ENCODE results near the gene GDAP1L1.

Gene GDAP1L1

GRCh38 chr20:44247131-44247571 is at the start of gene GDAP1L1:
Gene GDAP1L1, plus strand, starts transcription at chr20:44247308. Its CDS starts 27 bp downstream, at chr20:44247335.
- no peak for FAIRE-seq
- no peak for DNase-seq (ENCODE audit: low spot score)

- no peak for DNase-seq (ENCODE audit: low spot score)
- FAIRE-seq: no peak
These were observed 48.2 kb upstream of the GDAP1L1 start for GRCh38 chr20:44198872-44199271.

- FAIRE-seq: no peak
- DNase-seq (ENCODE audit: low spot score): no peak
These were observed 47.2 kb upstream of the GDAP1L1 start for GRCh38 chr20:44199877-44200276.

- FAIRE-seq: no peak
- DNase-seq (ENCODE audit: low spot score): no peak
These were observed 46.7 kb upstream of the GDAP1L1 start for GRCh38 chr20:44200371-44200770.

- DNase-seq (ENCODE audit: low spot score) (no peak), FAIRE-seq (no peak)
These were observed 46.1 kb upstream of the GDAP1L1 start for GRCh38 chr20:44200983-44201382.

DNA sequence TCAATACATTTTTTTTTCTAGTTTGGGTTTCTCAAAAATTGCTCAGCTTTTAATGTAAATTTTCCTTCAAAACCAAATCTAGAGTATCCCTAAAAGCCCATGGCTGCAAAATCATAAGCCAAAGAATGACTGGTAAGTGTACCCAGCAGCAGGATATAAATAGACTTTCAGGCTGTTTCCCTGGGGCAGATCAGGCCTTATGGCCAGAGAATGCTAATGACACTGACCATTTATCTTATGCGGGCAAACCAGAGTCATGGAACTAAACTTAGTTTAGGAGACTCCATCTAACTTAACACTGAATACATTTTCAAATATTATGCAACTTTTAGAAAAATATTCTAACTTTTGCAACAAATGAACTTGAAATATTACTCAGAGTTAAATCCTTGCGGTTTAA is 43.9 kb upstream of the GDAP1L1 start:
- FAIRE-seq (no peak), DNase-seq (ENCODE audit: low spot score) (no peak)

GRCh38 chr20:44204156-44204831 is 42.8 kb upstream of the GDAP1L1 start:
- DNase-seq (ENCODE audit: low spot score): peak; percentile 93
- peak; percentile 98 for FAIRE-seq

DNA sequence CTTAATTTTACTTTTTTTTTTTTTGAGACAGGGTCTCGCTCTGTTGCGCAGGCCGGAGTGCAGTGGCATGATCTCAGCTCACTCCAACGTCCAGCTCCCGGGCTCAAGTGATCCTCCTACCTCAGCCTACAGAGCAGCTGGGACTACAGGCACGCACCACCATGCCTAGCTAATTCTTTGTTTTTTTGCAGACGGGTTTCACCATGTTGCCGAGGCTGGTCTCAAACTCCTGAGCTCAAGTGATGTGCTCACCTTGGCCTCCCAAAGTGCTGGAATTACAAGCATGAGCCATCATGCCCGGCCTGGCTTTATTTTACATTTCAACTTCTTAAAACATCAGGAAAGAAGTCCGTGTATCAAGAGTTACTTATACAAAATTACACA is 42.3 kb upstream of the GDAP1L1 start:
- DNase-seq (ENCODE audit: low spot score): no peak
- no peak for FAIRE-seq

DNA sequence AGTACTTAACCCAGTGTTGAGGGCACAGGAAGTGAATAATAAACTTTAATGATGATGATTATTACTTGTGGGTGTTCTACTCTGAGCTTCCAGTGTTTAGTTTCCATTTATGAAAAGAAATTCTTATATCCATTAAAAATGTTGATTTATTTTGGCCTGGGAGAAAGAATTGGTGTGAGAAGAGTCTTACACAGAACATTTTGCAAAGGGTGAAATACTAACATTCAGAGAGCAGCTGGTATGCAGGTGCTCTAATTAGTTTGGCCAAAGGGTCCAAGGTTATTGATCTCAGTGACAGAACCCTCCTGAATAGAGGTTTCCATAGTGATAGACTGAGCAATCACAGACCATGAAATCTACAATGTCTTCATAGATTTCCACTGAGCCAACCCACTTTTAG is 41.0 kb upstream of the GDAP1L1 start:
- FAIRE-seq (no peak), DNase-seq (ENCODE audit: low spot score) (no peak)

GRCh38 chr20:44207126-44207723 is 39.9 kb upstream of the GDAP1L1 start:
- no peak for DNase-seq (ENCODE audit: low spot score)
- no peak for FAIRE-seq

DNA sequence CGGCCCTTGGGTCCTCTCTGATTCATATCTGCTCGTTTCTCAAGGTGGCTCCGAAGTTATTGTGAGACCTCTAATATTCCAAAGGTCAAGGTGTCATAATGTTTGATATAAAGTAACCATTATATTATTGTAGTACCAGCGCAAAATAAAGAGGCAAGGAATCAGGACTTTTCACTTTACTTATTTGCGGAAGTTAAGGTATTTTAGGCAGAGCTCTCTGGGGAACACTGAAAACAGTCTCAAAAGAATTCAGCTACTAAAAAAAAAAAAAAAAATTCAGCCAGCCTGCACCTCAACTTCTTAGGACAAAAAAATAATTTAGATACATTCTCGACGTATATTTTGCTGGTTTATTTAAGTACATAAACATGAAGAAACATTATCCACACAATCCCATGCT is 38.9 kb upstream of the GDAP1L1 start:
- DNase-seq (ENCODE audit: low spot score): no peak

GRCh38 chr20:44208770-44209169 is 38.3 kb upstream of the GDAP1L1 start:
- FAIRE-seq: no peak
- DNase-seq (ENCODE audit: low spot score): no peak

More for the DNA sequence above, 38.9 kb upstream of the GDAP1L1 start:
- FAIRE-seq: no peak

GRCh38 chr20:44209686-44210405 is 37.3 kb upstream of the GDAP1L1 start:
- DNase-seq (ENCODE audit: low spot score) (no peak), FAIRE-seq (no peak)

DNA sequence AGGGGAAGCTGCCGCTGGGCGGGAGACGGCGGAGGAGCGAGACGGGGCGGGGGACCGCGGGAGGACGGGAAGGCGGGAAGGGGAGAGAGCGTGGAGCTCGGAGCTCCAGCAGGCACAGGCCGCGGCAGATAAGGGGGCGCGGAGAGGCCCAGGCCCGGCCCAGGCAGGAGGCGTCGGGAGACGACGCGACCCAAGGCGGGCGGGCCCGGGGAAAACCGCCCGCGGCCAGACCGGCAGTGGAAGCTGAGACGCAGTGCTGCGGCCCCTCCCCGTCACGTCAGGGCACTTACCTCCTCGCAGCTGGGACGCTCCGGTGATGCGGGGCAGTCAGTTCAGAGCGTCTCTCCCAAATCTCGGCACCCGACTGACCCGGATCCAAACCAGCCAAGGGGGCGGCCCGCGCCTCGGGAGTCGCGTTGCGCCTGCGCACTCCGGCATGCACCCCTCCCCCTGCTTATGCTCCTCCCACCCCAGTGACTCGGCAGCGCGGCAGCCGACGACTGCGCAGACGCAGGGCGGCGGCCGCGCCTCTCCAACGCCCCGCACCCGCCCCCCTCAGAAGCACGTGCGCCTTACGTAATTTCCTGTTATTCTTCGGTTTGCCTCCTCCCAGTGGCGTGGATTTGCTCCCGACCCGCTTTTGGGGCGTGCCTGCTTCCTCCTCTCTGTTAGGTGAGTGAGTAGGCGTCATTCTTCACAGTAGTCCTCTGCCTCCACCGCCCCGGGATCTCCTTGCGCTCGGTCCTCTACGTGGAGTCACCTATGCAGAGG is 36.5 kb upstream of the GDAP1L1 start, which contains the start of gene OSER1:
OSER1 (minus strand) TSS at position 366 of the 771 bp plus-strand sequence. CDS start 3,814 bp downstream, outside the sequence.
- DNase-seq (ENCODE audit: low spot score) (peak; percentile 96), FAIRE-seq (peak; percentile 68)

DNA sequence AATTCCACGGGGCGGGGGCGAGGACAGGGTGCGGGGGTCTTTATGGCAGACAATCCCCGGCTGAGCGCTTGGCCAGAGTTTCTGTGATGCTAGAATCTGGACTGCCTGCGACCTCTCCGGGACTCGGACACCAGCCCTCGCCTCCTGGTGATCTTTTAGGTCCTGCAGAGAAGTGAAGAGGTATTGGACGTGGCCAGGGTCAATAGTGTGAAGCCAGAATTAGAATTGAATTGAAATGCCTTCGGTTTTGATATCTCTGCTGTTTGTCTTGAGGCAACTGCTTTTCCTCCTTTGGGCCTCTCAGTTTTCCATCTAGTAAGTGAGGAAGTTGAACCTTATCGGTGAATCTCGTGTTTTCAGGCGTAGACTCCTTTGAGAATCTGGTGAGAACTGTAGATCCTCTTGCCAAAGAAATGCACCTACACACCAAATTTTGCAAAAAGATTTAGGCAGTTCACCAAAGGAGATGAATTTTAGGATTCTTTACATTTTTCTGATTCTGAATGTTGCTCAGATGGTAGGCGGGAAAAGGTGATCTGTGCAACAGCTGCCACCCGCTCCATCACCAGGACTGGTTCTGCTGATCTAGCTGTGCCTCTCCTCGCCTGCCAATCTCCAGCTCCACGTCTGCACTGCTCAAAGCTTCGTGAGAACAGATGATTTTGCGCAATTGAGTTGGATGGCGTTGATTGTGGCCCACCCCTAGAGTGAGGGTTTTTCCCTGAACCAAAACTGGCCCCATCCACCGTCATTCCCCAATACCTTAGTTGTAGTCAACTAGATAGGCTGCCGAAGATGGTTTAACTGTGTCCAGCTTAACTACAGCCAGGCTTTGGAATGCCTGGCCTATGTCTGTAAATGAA is 35.7 kb upstream of the GDAP1L1 start:
- no peak for DNase-seq (ENCODE audit: low spot score)
- FAIRE-seq: no peak

- FAIRE-seq: no peak
- no peak for DNase-seq (ENCODE audit: low spot score)
These were observed 34.3 kb upstream of the GDAP1L1 start for GRCh38 chr20:44212792-44213191.

DNA sequence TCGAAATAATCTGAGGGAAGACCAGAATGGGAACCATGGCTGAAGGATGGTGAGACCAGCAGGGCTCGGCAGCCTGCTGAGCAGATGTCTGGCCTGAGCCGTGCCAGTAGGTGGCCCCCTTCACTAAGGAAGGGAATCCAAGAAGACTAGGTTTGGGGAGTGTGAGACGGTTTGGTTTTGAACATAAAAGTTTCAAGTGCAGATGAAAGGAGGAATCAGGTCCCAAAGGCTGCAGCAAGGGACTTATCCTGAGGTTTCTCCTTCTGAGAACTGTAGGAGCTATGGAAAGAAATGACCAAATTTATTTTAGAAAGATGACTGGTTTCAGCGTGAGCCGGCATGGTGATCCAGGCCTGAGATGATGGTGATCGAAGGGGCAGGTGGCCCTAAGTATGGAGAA is 32.0 kb upstream of the GDAP1L1 start:
- FAIRE-seq (no peak), DNase-seq (ENCODE audit: low spot score) (peak; percentile 43)

DNA sequence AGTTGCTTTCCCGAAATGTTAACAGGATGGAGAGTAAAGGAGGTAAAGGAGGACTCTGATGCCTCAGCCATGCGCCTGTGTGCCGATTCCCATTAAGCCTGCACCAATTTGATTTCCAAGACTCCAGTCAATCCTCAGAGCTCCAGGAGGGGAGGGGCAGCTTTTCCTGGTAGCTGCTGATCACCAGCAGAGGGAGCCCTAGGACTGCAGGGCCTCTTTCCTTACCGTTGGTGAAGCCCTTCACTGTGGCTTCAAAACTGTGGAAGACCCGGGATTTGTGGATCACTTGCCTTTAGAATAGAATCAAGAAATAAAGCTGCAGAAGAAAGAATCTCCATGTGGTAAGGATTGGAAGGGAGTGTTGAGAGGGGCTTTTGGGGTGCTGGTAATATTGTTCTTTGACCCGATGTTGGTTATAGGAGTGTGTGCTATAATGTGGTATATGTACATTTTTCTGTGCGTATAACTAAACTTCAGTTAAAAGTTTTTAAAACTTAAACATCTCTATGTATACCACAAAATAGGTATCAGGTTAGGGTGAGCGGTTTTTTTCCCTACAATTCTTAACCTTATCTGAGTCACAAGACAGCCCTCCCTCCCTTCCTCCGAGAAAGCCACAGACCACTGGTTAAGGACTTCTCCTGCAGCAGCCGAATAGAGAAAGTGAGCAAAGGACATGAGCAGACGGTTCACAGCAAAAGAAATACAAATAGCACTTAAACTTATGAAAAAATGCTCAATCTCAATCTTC is 29.6 kb upstream of the GDAP1L1 start:
- FAIRE-seq (peak; percentile 82), DNase-seq (ENCODE audit: low spot score) (peak; percentile 68)

DNA sequence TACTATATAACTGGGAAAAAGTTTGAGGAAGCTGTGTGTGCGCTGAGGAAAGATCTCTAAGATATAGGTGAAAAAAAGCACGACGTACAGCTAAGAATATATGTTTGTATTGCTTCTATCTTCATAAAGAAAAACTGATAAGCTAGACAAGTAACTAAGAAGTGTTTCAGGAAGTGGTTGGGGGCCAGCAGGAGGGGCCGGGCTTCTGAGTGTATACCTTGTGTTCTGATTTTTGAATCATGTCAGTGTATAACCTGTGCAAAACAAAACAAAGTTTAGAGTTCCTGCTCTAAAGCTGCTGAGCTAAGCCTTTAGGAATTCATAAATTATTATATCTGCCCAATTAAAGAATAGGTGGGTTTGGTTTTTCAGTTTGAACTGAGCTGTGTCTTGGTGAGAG is 28.7 kb upstream of the GDAP1L1 start:
- no peak for DNase-seq (ENCODE audit: low spot score)
- FAIRE-seq: no peak

GRCh38 chr20:44219170-44219730 is 27.9 kb upstream of the GDAP1L1 start:
- FAIRE-seq: no peak
- DNase-seq (ENCODE audit: low spot score): no peak
